ENCODE data around the gene SLC13A4.
"Not testable (repeated sequence)": the region's sequence is repeated elsewhere in the genome, so short reads cannot be mapped to it uniquely, and the experiment has no call there.

SLC13A4 gene

GRCh38 chr7:135670179-135670578 lies 57.8 kb downstream of the SLC13A4 start:
- Histone ChIP-seq H3K4me2 (ENCODE audit: low read length) (no peak overlapping the region), H2AFZ (ENCODE audit: low read depth, low read length) (no peak overlapping the region), H3K9me3 (ENCODE audit: insufficient read depth, low read length) (no peaks in the 10 kb centered on the region), H3K79me2 (ENCODE audit: low read length) (peaks cover 57% of the 10 kb centered on the region), H3K4me1 (ENCODE audit: low read length) (0 out of 2 replicates have a peak, but pooled peaks cover 5% of the 10 kb centered on the region), H3K9ac (ENCODE audit: low read length) (no peak overlapping the region), H3K27ac (ENCODE audit: low read length) (no peak overlapping the region), H4K20me1 (ENCODE audit: insufficient read depth, low read length) (peaks cover 11% of the 10 kb centered on the region; the same call in 1 of the 2 replicates), H3K27me3 (ENCODE audit: low read depth, low read length) (no peaks in the 10 kb centered on the region), H3K36me3 (replicated peaks; ENCODE audit: low read depth, low read length) (peaks cover 14% of the 10 kb centered on the region), H3K4me3 (ENCODE audit: low read length) (no peak overlapping the region)
- TF ChIP-seq CTCF (IDR thresholded peaks at IDR 0.05; ENCODE audit: low read depth, low read length): no peak
- TF ChIP-seq EZH2phosphoT487 (IDR thresholded peaks at IDR 0.05; ENCODE audit: low read depth): no peak

GRCh38 chr7:135669774-135670173 lies 58.2 kb downstream of the SLC13A4 start:
- Histone ChIP-seq H3K27me3 (ENCODE audit: low read depth, low read length) (no peaks in the 10 kb centered on the region), H3K9ac (ENCODE audit: low read length) (no peak overlapping the region), H3K27ac (ENCODE audit: low read length) (no peak overlapping the region), H3K36me3 (replicated peaks; ENCODE audit: low read depth, low read length) (peaks cover 12% of the 10 kb centered on the region), H3K79me2 (ENCODE audit: low read length) (peaks cover 61% of the 10 kb centered on the region), H3K4me3 (ENCODE audit: low read length) (no peak overlapping the region), H2AFZ (ENCODE audit: low read depth, low read length) (no peak overlapping the region), H3K4me1 (ENCODE audit: low read length) (0 out of 2 replicates have a peak, but pooled peaks cover 5% of the 10 kb centered on the region), H4K20me1 (ENCODE audit: insufficient read depth, low read length) (peaks cover 11% of the 10 kb centered on the region; the same call in 1 of the 2 replicates), H3K4me2 (ENCODE audit: low read length) (no peak overlapping the region), H3K9me3 (ENCODE audit: insufficient read depth, low read length) (no peaks in the 10 kb centered on the region)
- TF ChIP-seq CTCF (IDR thresholded peaks at IDR 0.05; ENCODE audit: low read depth, low read length) (no peak), EZH2phosphoT487 (IDR thresholded peaks at IDR 0.05; ENCODE audit: low read depth) (no peak)

GRCh38 chr7:135668852-135669395 lies 59.1 kb downstream of the SLC13A4 start:
- not testable (repeated sequence) for H3K36me3 ChIP-seq (replicated peaks; ENCODE audit: low read depth, low read length); H3K4me2 ChIP-seq (ENCODE audit: low read length); H3K4me3 ChIP-seq (ENCODE audit: low read length); H3K9ac ChIP-seq (ENCODE audit: low read length); H3K9me3 ChIP-seq (ENCODE audit: insufficient read depth, low read length); H2AFZ ChIP-seq (ENCODE audit: low read depth, low read length); H3K27me3 ChIP-seq (ENCODE audit: low read depth, low read length); H3K4me1 ChIP-seq (ENCODE audit: low read length); H3K27ac ChIP-seq (ENCODE audit: low read length)
- H3K79me2 ChIP-seq (ENCODE audit: low read length): peaks cover 70% of the 10 kb centered on the region
- peaks cover 11% of the 10 kb centered on the region; the same call in 1 of the 2 replicates for H4K20me1 ChIP-seq (ENCODE audit: insufficient read depth, low read length)

- not testable (repeated sequence) for H3K4me3 ChIP-seq (ENCODE audit: low read length); H2AFZ ChIP-seq (ENCODE audit: low read depth, low read length); H3K4me2 ChIP-seq (ENCODE audit: low read length); H4K20me1 ChIP-seq (ENCODE audit: insufficient read depth, low read length); H3K9me3 ChIP-seq (ENCODE audit: insufficient read depth, low read length); H3K9ac ChIP-seq (ENCODE audit: low read length); H3K36me3 ChIP-seq (replicated peaks; ENCODE audit: low read depth, low read length); H3K27me3 ChIP-seq (ENCODE audit: low read depth, low read length); H3K27ac ChIP-seq (ENCODE audit: low read length)
- H3K4me1 ChIP-seq (ENCODE audit: low read length): peaks cover 10% of the 10 kb centered on the region; the same call in 1 of the 2 replicates
- peaks cover 82% of the 10 kb centered on the region for H3K79me2 ChIP-seq (ENCODE audit: low read length)
These were observed 60.4 kb downstream of the SLC13A4 start for GRCh38 chr7:135667626-135668025.

- Histone ChIP-seq H3K4me2 (ENCODE audit: low read length) (no peak overlapping the region), H3K9me3 (ENCODE audit: insufficient read depth, low read length) (no peaks in the 10 kb centered on the region), H4K20me1 (ENCODE audit: insufficient read depth, low read length) (no peaks in the 10 kb centered on the region; the same call in 1 of the 2 replicates), H3K27me3 (ENCODE audit: low read depth, low read length) (no peaks in the 10 kb centered on the region), H2AFZ (ENCODE audit: low read depth, low read length) (no peak overlapping the region), H3K36me3 (replicated peaks; ENCODE audit: low read depth, low read length) (peaks cover 8% of the 10 kb centered on the region), H3K4me1 (ENCODE audit: low read length) (peaks cover 10% of the 10 kb centered on the region; the same call in 1 of the 2 replicates), H3K79me2 (ENCODE audit: low read length) (peaks cover 82% of the 10 kb centered on the region), H3K27ac (ENCODE audit: low read length) (no peak overlapping the region), H3K4me3 (ENCODE audit: low read length) (no peak overlapping the region), H3K9ac (ENCODE audit: low read length) (no peak overlapping the region)
- TF ChIP-seq EZH2phosphoT487 (IDR thresholded peaks at IDR 0.05; ENCODE audit: low read depth) (no peak), CTCF (IDR thresholded peaks at IDR 0.05; ENCODE audit: low read depth, low read length) (no peak)
These were observed 61.1 kb downstream of the SLC13A4 start for GRCh38 chr7:135666846-135667245.

All from OCI-LY3 (cell line).